GM12873 (cell line): Measurements from ENCODE around the gene PI4KA.

ENCODE experiments used
- TF ChIP-seq, protein P1 (sequence below): IDR thresholded peaks from 2 replicates; pipeline ENCODE4 v1.5.1; 2012; ENCODE audit warnings: low read depth, mild to moderate bottlenecking, moderate library complexity, low read length, control low read depth; ENCODE audit not compliant: insufficient read depth; ENCODE audit errors: missing control alignments

Gene PI4KA

DNA sequence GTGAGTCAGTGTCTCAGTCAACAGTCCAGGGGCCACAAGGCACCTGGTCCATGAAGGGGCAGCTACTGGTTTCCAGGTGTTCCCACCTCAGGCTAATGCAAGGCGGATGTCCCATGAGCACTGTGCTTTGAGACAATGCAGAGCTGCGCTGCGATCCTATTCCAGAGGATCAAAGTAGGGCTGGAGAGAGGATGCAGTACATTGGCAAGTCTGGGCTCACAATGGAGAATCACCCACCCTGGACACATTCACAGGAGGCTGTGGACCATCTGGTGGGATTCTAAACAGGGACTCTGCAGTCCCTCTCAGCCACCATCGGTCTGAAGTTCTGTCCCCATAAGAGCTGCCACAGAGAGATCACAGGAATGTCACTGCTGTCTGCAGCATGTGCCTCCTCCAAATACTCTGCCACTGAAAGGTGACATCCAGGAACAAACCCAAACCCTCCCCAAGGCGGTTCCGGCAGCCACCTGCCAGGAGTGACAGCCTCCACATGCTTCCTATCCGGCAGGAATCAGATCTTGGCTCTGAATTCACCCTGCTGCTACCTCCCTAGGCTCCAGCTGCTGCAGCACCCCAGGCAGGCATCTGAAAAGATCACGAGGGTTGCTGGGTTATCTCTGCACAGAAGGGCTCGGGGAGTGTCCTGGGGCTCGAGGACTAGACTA, 130.0 kb downstream of the PI4KA start:
- TF ChIP-seq, protein P1, sequence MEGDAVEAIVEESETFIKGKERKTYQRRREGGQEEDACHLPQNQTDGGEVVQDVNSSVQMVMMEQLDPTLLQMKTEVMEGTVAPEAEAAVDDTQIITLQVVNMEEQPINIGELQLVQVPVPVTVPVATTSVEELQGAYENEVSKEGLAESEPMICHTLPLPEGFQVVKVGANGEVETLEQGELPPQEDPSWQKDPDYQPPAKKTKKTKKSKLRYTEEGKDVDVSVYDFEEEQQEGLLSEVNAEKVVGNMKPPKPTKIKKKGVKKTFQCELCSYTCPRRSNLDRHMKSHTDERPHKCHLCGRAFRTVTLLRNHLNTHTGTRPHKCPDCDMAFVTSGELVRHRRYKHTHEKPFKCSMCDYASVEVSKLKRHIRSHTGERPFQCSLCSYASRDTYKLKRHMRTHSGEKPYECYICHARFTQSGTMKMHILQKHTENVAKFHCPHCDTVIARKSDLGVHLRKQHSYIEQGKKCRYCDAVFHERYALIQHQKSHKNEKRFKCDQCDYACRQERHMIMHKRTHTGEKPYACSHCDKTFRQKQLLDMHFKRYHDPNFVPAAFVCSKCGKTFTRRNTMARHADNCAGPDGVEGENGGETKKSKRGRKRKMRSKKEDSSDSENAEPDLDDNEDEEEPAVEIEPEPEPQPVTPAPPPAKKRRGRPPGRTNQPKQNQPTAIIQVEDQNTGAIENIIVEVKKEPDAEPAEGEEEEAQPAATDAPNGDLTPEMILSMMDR: no peak

DNA sequence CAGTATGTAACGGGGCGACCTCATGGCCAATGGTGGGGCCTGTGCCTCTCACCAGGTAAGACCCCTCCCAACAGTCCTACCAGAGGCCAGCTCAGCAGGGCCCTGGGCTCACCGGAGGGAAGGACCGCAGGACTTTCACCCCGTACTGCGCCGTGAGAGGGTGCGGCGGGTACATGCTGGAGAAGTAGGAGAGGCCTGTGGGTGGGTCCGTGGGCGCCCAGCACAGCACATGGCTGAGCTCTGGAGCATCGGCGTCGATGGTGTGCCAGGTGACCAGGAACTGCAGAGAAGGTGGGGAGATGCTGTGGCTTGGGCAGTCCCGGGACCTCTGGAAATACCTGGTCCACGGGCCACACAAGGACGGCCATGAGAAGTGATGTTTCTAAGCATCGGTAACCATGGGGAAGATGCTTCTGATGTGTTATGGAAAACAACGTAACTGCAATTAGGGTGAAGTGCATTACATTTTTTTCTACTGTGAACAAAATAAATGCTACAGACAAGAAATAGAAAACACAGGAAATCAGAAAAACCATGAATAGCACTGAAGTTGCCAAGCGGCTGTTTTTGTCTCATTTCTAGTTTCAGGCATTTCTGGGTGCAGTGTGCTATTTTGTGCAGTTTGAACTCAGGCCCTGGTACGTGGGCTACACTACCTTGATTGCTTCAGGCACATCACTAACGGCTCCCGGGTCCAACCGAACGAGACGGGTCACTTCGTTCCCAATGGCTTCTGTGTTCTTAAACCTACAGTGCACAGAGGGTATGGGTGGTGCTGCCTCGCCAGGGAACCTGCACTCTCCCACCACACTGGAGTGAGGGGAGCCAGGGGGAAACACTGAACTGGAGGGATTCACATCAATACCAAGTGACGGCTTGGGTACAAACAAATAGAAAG, 131.2 kb downstream of the PI4KA start:
- TF ChIP-seq, protein P1: no peak

DNA sequence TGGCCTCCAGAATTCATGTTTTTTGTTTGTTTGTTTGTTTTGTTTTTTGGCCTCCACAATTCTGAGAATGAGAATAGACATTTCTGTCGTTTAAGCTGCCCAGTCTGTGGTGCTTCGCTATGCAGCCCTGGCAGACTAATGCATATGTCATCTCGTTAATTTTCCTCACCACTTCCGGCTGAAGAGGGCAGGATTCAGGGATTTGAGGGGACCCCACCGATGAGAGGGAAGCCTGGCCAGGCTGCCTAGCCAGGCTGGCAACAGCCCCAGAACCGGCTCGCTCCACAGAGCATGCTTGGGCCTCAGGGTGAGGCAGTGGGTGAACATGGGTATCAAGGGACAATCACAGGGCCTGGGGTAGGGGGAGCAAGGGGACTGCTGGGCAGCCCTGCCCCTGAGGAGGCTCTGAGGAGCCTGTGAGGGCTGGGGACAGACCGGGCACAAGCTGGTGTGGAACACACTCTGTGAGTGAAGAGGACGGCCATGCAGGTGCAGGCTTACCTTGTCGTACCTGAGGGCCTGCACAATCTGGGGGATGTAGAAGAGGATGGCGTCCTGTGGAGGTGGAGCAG, 132.5 kb downstream of the PI4KA start:
- TF ChIP-seq, protein P1: no peak

DNA sequence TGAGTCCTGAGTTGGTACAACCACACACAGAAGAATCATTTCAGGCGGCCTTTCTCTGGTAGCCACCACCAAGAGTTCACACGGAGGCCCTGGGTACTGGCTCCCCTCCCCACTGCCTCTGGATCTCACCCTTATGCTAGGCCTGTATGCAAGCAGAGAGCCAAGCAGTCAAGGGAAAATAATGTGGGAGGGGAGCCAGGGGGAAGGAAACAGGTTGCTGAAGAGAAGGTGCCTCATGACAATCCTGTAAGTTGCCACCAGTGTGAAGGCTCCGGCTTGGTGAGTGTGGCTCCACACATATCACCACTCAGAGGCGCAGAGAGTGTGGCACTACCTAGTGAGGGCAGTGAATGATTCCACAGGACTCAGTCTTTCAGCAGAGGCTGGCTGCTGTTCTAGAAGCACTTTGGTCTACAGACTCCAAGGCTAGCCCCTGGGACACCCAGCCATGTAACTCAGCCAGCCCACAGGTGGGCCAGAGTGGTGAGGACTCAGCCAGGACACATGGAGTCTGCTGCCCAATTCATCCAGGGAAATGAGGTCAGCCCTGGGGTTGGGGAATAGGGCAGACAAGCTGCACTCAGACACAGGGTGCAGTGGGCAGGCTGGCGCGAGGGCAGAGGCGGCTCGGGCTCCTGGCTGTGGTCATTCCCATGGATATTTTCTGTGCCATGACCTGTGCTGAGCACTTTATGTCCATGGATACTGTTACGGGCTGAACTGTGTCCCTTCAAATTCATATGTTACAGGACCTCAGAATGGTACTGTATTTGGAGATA, 133.7 kb downstream of the PI4KA start:
- TF ChIP-seq, protein P1: no peak

DNA sequence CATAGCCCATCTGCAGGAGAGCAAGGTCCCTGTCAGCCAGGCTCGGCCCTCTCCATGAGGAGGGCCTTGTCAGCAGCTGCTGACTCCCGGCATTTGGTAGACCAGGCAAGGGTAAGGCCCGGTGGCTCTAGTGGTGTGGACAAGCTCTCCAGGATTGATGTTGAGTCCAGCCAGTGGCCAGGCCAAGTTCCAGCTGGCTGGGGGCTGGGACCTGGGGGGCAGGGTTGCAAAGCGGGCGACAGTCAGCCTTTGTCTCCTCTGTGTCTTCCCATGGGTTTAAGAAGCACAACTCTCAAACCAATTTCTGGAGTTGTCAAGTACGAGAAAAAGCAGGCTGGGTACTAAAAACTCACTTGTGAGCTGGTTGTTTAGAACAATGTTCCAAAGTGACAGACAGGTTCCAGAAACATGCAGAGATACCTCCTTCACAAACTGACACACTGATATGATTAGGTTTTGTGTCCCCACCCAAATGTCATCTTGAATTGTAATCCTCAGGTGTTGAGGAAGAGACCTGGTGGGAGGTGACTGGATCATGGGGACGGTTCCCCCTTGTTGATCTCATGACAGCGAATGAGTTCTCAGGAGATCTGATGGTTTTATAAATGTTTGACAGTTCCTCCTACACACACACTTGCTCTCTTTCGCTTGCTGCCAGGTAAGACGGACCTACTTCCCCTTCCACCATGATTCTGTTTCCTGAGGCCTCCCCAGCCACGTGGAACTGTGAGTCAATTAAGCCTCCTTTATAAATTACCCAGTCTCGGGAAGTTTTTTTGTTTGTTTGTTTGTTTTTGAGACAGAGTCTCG, 137.0 kb downstream of the PI4KA start:
- TF ChIP-seq, protein P1: no peak

DNA sequence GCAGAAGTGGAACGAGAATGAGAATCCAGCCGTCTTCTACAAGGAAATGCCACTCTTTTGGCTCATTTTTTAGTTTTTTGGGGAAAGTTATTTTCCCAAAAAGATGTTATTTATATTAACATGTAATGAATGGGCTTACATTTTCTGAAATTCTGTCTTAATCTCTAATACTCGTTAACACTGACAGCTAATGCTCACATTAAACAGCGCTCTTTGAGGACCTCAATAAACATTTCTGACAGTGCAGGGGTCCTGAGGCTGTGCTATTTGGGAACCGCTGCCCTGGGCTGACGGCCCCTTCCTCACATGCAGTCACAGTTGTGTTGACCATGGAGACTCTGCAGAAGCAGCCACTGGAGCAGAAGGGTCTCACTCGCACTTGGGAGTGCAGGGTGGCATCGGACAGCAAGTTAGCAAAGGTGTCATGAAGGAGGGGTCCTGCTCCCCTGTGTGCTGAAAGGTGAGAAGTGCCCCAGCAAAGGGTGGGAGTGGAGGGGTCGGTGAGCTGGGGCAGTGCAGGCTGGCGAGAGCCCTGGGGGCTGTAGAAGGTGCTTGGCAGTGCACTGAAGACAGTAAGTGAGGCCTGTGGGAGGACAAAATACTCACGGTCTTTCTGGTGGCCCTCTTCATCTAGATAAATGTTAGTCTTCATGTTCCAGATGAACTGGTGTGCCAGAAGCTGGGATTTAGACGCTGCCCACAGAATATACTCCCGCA, 137.8 kb downstream of the PI4KA start:
- TF ChIP-seq, protein P1: no peak
